GM18858 (cell line): ENCODE results near the gene CCSER1.
"Not testable (repeated sequence)": the region's sequence is repeated elsewhere in the genome, so short reads cannot be mapped to it uniquely, and the experiment has no call there.

Source experiments
- ATAC-seq: cut with Tn5 transposase; IDR thresholded peaks from one replicate; pipeline ENCODE4 v1.9.1; 2021; ENCODE audit not compliant: unreplicated experiment

The CCSER1 gene

GRCh38 chr4:91108751-91109150 is 981.6 kb downstream of the CCSER1 start:
- ATAC-seq: no peak

- ATAC-seq: no peak
These were observed 984.4 kb downstream of the CCSER1 start for GRCh38 chr4:91111556-91111955.

- ATAC-seq: no peak
These were observed 986.0 kb downstream of the CCSER1 start for GRCh38 chr4:91113130-91113706.

GRCh38 chr4:91114386-91114785 is 987.2 kb downstream of the CCSER1 start:
- no peak for ATAC-seq

GRCh38 chr4:91116861-91117260 is 989.7 kb downstream of the CCSER1 start:
- ATAC-seq: no peak

GRCh38 chr4:91118597-91118996 is 991.4 kb downstream of the CCSER1 start:
- ATAC-seq: no peak

GRCh38 chr4:91123742-91124141 is 996.5 kb downstream of the CCSER1 start:
- no peak for ATAC-seq

GRCh38 chr4:91127192-91127591 is 1000.0 kb downstream of the CCSER1 start:
- no peak for ATAC-seq

GRCh38 chr4:91127831-91128230 is 1000.6 kb downstream of the CCSER1 start:
- no peak for ATAC-seq

GRCh38 chr4:91128519-91128918 is 1001.3 kb downstream of the CCSER1 start:
- no peak for ATAC-seq

GRCh38 chr4:91147067-91147466 is 1019.9 kb downstream of the CCSER1 start:
- no peak for ATAC-seq

GRCh38 chr4:91154041-91154440 is 1026.8 kb downstream of the CCSER1 start:
- not testable (repeated sequence) for ATAC-seq

- ATAC-seq: not testable (repeated sequence)
These were observed 1040.9 kb downstream of the CCSER1 start for GRCh38 chr4:91167864-91168653.

GRCh38 chr4:91170768-91171167 is 1043.6 kb downstream of the CCSER1 start:
- ATAC-seq: no peak

- no peak for ATAC-seq
These were observed 1044.0 kb downstream of the CCSER1 start for GRCh38 chr4:91171217-91171616.

GRCh38 chr4:91185061-91185460 is 1057.9 kb downstream of the CCSER1 start:
- not testable (repeated sequence) for ATAC-seq

- ATAC-seq: no peak
These were observed 1071.8 kb downstream of the CCSER1 start for GRCh38 chr4:91198951-91199350.

- ATAC-seq: no peak
These were observed 1080.3 kb downstream of the CCSER1 start for GRCh38 chr4:91207535-91207934.

- ATAC-seq: no peak
These were observed 1085.0 kb downstream of the CCSER1 start for GRCh38 chr4:91212211-91212610.

GRCh38 chr4:91217831-91218403 is 1090.7 kb downstream of the CCSER1 start:
- ATAC-seq: not testable (repeated sequence)

- ATAC-seq: no peak
These were observed 1093.1 kb downstream of the CCSER1 start for GRCh38 chr4:91220315-91220714.

- ATAC-seq: no peak
These were observed 1094.8 kb downstream of the CCSER1 start for GRCh38 chr4:91222014-91222413.
